Endothelial cell of umbilical vein (primary cell): ENCODE data around the gene SLC10A4. TPM values are rescaled to one million over a fixed set of nuclear protein-coding genes. Genes with fewer than 3 reads are reported as not detected.
A peak's percentile ranks its signal among the peaks of the same experiment; 100 is the strongest.

Experiments used
- BruUV-seq: library from RNA; stranded (reverse); fragments of 400-500 nt; replicated peaks from 2 replicates; lab custom pipeline; 2021; lab: Mats Ljungman, UMichigan
- CTCF ChIA-PET: fragments of 300-600, 350-600 bp; sonication (Branson Sonifier 250); formaldehyde crosslinking; loops from one replicate; lab custom pipeline; 2021; ENCODE audit warnings: antibody characterized with exemption, inconsistent platforms; lab: Charles Lee
- POLR2A ChIA-PET: fragments of 300-600, 350-600 bp; sonication (Branson Sonifier 250); formaldehyde crosslinking; loops from one replicate; lab custom pipeline; 2021; ENCODE audit warnings: antibody characterized with exemption, inconsistent platforms; lab: Charles Lee
- DNase-seq: peaks from one replicate; pipeline ENCODE4 v3.0.0-alpha.2; 2011; ENCODE audit warnings: low read depth, low spot score
- FAIRE-seq: peaks from 2 replicates; lab custom pipeline; 2011; peaks lifted over from hg19 to GRCh38; lab: Jason Lieb, UNC
- H2AFZ ChIP-seq: 2 replicates; pipeline ENCODE4 v1.6.0; 2012; ENCODE audit warnings: low read depth, low read length, control low read depth, inconsistent platforms
- H3K27ac ChIP-seq: 2 replicates; pipeline ENCODE4 v1.5.1; 2011; ENCODE audit warnings: low read depth, mild to moderate bottlenecking, control low read depth, low read length, moderate library complexity; ENCODE audit not compliant: insufficient read depth
- H3K27me3 ChIP-seq, 2 experiments: 2 replicates each; pipeline versions ENCODE4 v1.6.0 to v1.6.1; 2011; ENCODE audit warnings: low read length in 2 of 2, mixed read lengths in 1 of 2; ENCODE audit not compliant: control insufficient read depth in 2 of 2, insufficient read depth in 2 of 2
- H3K36me3 ChIP-seq, 2 experiments: 2 replicates in 1 of 2; 3 replicates in 1 of 2; pipeline ENCODE4 v1.5.1; 2011; ENCODE audit warnings: low read length in 2 of 2, mild to moderate bottlenecking in 1 of 2, moderate library complexity in 1 of 2; ENCODE audit not compliant: control insufficient read depth in 2 of 2, insufficient read depth in 2 of 2; ENCODE audit errors: extremely low read depth in 1 of 2
- H3K4me1 ChIP-seq: 3 replicates; pipeline ENCODE4 v1.5.1; 2011; ENCODE audit warnings: mild to moderate bottlenecking, low read length; ENCODE audit not compliant: control insufficient read depth, insufficient read depth; ENCODE audit errors: extremely low read depth
- H3K4me2 ChIP-seq: 2 replicates; pipeline ENCODE4 v1.6.1; 2011; ENCODE audit warnings: low read length, control low read depth, mixed read lengths; ENCODE audit not compliant: insufficient read depth
- H3K4me3 ChIP-seq, 3 experiments: fragments of 200-600 bp in 1 of 3; sonication (generic), shearing (Covaris generic) in 1 of 3; replicated peaks in 1 of 3; 2 replicates each; pipeline ENCODE4 v1.5.1; 2011 to 2016; ENCODE audit warnings: control low read depth in 3 of 3, low read length in 3 of 3, mild to moderate bottlenecking in 2 of 3, inconsistent platforms in 1 of 3, low read depth in 1 of 3, moderate library complexity in 1 of 3; ENCODE audit not compliant: insufficient read depth in 1 of 3
- H3K79me2 ChIP-seq: 2 replicates; pipeline ENCODE4 v1.6.0; 2012; ENCODE audit warnings: low read length, inconsistent platforms; ENCODE audit not compliant: control insufficient read depth, insufficient read depth
- H3K9ac ChIP-seq: replicated peaks from 2 replicates; pipeline ENCODE3; 2011; ENCODE audit warnings: low read length, control low read depth; ENCODE audit not compliant: insufficient read depth; ENCODE audit errors: extremely low read depth
- H3K9me1 ChIP-seq: replicated peaks from 3 replicates; pipeline ENCODE4 v1.6.0; 2011; ENCODE audit warnings: mild to moderate bottlenecking, low read length; ENCODE audit not compliant: control insufficient read depth, insufficient read depth; ENCODE audit errors: extremely low read depth
- H3K9me3 ChIP-seq: replicated peaks from 2 replicates; pipeline ENCODE4 v1.5.1; 2012; ENCODE audit warnings: low read length, inconsistent platforms; ENCODE audit not compliant: control insufficient read depth, insufficient read depth
- H4K20me1 ChIP-seq: replicated peaks from 2 replicates; pipeline ENCODE3; 2011; ENCODE audit warnings: mild to moderate bottlenecking, low read length; ENCODE audit not compliant: control insufficient read depth, insufficient read depth; ENCODE audit errors: extremely low read depth
- CTCF ChIP-seq, 2 donors: IDR thresholded peaks; 1 replicate in 1 of 2; 2 replicates in 1 of 2; pipeline ENCODE4 v1.5.1; 2011; ENCODE audit warnings: low read length in 2 of 2, mild to moderate bottlenecking in 2 of 2, moderate library complexity in 2 of 2, control low read depth in 1 of 2, inconsistent platforms in 1 of 2, low read depth in 1 of 2; ENCODE audit not compliant: insufficient read depth in 1 of 2; ENCODE audit errors: extremely low read depth in 1 of 2
- EZH2 ChIP-seq: IDR thresholded peaks from 2 replicates; pipeline ENCODE4 v1.6.1; 2012; ENCODE audit warnings: borderline replicate concordance, low read depth, mild to moderate bottlenecking, moderate library complexity, low read length, inconsistent platforms; ENCODE audit not compliant: severe bottlenecking
- FOS ChIP-seq: IDR thresholded peaks from 2 replicates; pipeline ENCODE4 v1.6.1; 2011; ENCODE audit warnings: mild to moderate bottlenecking, low read length, moderate library complexity, borderline replicate concordance; ENCODE audit not compliant: insufficient read depth
- GATA2 ChIP-seq: IDR thresholded peaks from 2 replicates; pipeline ENCODE4 v1.7.0; 2011; ENCODE audit warnings: low read depth, mild to moderate bottlenecking, moderate library complexity, mixed read lengths, low read length; ENCODE audit not compliant: insufficient read length, insufficient read depth
- JUN ChIP-seq: IDR thresholded peaks from 2 replicates; pipeline ENCODE4 v1.6.1; 2011; ENCODE audit warnings: borderline replicate concordance, low read depth; ENCODE audit not compliant: insufficient read length, insufficient read depth
- MAX ChIP-seq: IDR thresholded peaks from 2 replicates; pipeline ENCODE4 v1.6.1; 2011; ENCODE audit not compliant: insufficient read depth, insufficient read length
- MYC ChIP-seq: IDR thresholded peaks from one replicate; pipeline ENCODE4 v1.6.1; 2011; ENCODE audit warnings: mild to moderate bottlenecking, low read depth, low read length
- POLR2A ChIP-seq: IDR thresholded peaks from 2 replicates; pipeline ENCODE4 v1.6.1; 2012; ENCODE audit warnings: low read depth, mild to moderate bottlenecking, control low read depth, low read length
- POLR2AphosphoS5 ChIP-seq: IDR thresholded peaks from 2 replicates; pipeline ENCODE4 v1.6.1; 2012; ENCODE audit warnings: low read depth, mild to moderate bottlenecking, control low read depth, low read length, moderate library complexity; ENCODE audit not compliant: insufficient read depth
- dilution Hi-C: fragments of 300-500 bp; cut with MboI; formaldehyde crosslinking; loops from one replicate; pipeline ENCODE4 v1.15.0; 2019; ENCODE audit warnings: low sequenced_read_pairs; ENCODE audit not compliant: extremely low pct_ligation_motif_present
- intact Hi-C: fragments of 100-400 bp; cut with micrococcal nuclease; formaldehyde crosslinking; loops from one replicate; pipeline ENCODE4 v1.10.0; 2022
- polyA plus RNA-seq, 4 experiments: library from polyadenylated mRNA; depleted of rRNA in 3 of 4; stranded (reverse) in 3 of 4; unstranded in 1 of 4; fragments of >200 nt; gene quantifications; 2 replicates each; pipeline versions ENCODE4 v1.2.1 to v1.2.3, GENCODE V29; 2011 to 2012; ENCODE audit warnings: missing spikeins in 1 of 4
- total RNA-seq: library from RNA; stranded (reverse); gene quantifications from 2 replicates; pipeline ENCODE4 v1.2.3, GENCODE V29; 2021

The SLC10A4 gene
- total and polyA plus RNA-seq, 2 donors (not counting 3 experiments of a cell fraction or from before 2014, with no cell fraction given), result 0.06 TPM; not detected in 1

- CTCF ChIA-PET, result no interaction called here
Observed at GRCh38 chr4:48489683-48490011, 6.5 kb downstream of the SLC10A4 start.

More at GRCh38 chr4:48489683-48490011, 6.5 kb downstream of the SLC10A4 start:
- POLR2A ChIA-PET, result no interaction called here
- DNase-seq (no peak), FAIRE-seq (no peak)
- Histone ChIP-seq H3K27ac (no peak overlapping the region), H3K4me3 (no peak overlapping the region), H3K9ac (no peak overlapping the region), H3K27me3 (peaks cover 40 to 80% of the 10 kb centered on the region in 2 experiments), H3K4me1 (peaks cover 4% of the 10 kb centered on the region), H3K9me1 (no peaks in the 10 kb centered on the region), H2AFZ (no peak overlapping the region), H3K36me3 (no peaks in the 10 kb centered on the region), H3K79me2 (no peaks in the 10 kb centered on the region), H3K9me3 (no peaks in the 10 kb centered on the region), H3K4me2 (peak overlapping the region; percentile 17), H4K20me1 (no peaks in the 10 kb centered on the region)
- no TSS peak for BruUV-seq
- dilution Hi-C loops (no loop called here), intact Hi-C loops (no loop called here)
- no peak for TF ChIP-seq POLR2A
- no peak for TF ChIP-seq MYC
- TF ChIP-seq JUN, result no peak
- no peak for TF ChIP-seq EZH2
- no peak for TF ChIP-seq FOS
- no peak for TF ChIP-seq GATA2
- TF ChIP-seq MAX, result no peak
- TF ChIP-seq POLR2AphosphoS5, result no peak
- TF ChIP-seq CTCF (IDR thresholded peaks at IDR 0.05; ENCODE audit: extremely low read depth in 1 of 2, insufficient read depth in 1 of 2, low read depth in 1 of 2, low read length in 2 of 2), result no peak
